HepG2 (cell line): Measurements from ENCODE around the gene ZC3H15. TPM values are rescaled to one million over a fixed set of nuclear protein-coding genes. Genes with fewer than 3 reads are reported as not detected.
A peak's percentile ranks its signal among the peaks of the same experiment; 100 is the strongest.

Source experiments
- BCL6 ChIP-seq: IDR thresholded peaks from 2 replicates; pipeline ENCODE4 v1.6.1; 2016; ENCODE audit warnings: missing genetic modification reagents, missing compliant biosample characterization
- CSRNP1 ChIP-seq: sonication (generic); formaldehyde crosslinking; IDR thresholded peaks from 2 replicates; pipeline ENCODE4 v1.8.1; 2023; ENCODE audit warnings: mild to moderate bottlenecking, missing genetic modification reagents
- DNMT3B ChIP-seq: conservative IDR thresholded peaks from 2 replicates; pipeline ENCODE4 v1.6.1; 2016; ENCODE audit warnings: missing biosample characterization, control low read depth
- ELK4 ChIP-seq: sonication (generic); formaldehyde crosslinking; IDR thresholded peaks from 2 replicates; pipeline ENCODE4 v1.9.0; 2021; ENCODE audit warnings: missing genetic modification reagents, borderline replicate concordance
- FOXK1 ChIP-seq: sonication (generic); formaldehyde crosslinking; IDR thresholded peaks from 2 replicates; pipeline ENCODE4 v1.4.0; 2020; ENCODE audit warnings: low read depth, missing genetic modification reagents, borderline replicate concordance
- FOXP1 ChIP-seq, 2 experiments: fragments of 450-650 bp in 1 of 2; IDR thresholded peaks; 2 replicates each; pipeline ENCODE4 v1.6.1; 2017 to 2018; ENCODE audit warnings: antibody characterized with exemption in 1 of 2
- JUND ChIP-seq: sonication (generic); formaldehyde crosslinking; IDR thresholded peaks from 2 replicates; pipeline ENCODE4 v1.8.0; 2022; ENCODE audit warnings: mild to moderate bottlenecking, missing genetic modification reagents
- MAF1 ChIP-seq: sonication (generic); formaldehyde crosslinking; IDR thresholded peaks from 2 replicates; pipeline ENCODE4 v1.5.0; 2020; ENCODE audit warnings: missing genetic modification reagents, borderline replicate concordance
- PAXIP1 ChIP-seq: sonication (generic); formaldehyde crosslinking; conservative IDR thresholded peaks from 2 replicates; pipeline ENCODE4 v1.4.0; 2020; ENCODE audit warnings: mild to moderate bottlenecking, missing genetic modification reagents, moderate library complexity
- PTBP1 ChIP-seq: fragments of 200-400 bp; formaldehyde crosslinking; IDR thresholded peaks from 2 replicates; pipeline ENCODE4 v1.6.1; 2018; ENCODE audit warnings: low read length, low read depth; ENCODE audit not compliant: poor library complexity, severe bottlenecking
- RBAK ChIP-seq: sonication (generic); formaldehyde crosslinking; IDR thresholded peaks from 2 replicates; pipeline ENCODE4 v1.5.1; 2020; ENCODE audit warnings: mild to moderate bottlenecking, missing genetic modification reagents
- REL ChIP-seq: sonication (generic); formaldehyde crosslinking; conservative IDR thresholded peaks from 2 replicates; pipeline ENCODE4 v1.8.0; 2022; ENCODE audit warnings: mild to moderate bottlenecking, missing genetic modification reagents, moderate library complexity
- RXRB ChIP-seq: IDR thresholded peaks from 2 replicates; pipeline ENCODE4 v1.6.1; 2016; ENCODE audit warnings: borderline replicate concordance, missing genetic modification reagents, missing compliant biosample characterization
- SOX13 ChIP-seq, 3 experiments: fragments of 450-650 bp in 1 of 3; sonication (generic) in 1 of 3; formaldehyde crosslinking in 1 of 3; IDR thresholded peaks in 2 of 3; conservative IDR thresholded peaks in 1 of 3; 2 replicates each; pipeline versions ENCODE4 v1.5.0 to v1.6.1; 2016 to 2020; ENCODE audit warnings: antibody characterized with exemption in 1 of 3, mild to moderate bottlenecking in 1 of 3, missing compliant biosample characterization in 1 of 3, missing genetic modification reagents in 1 of 3, moderate library complexity in 1 of 3
- SP5 ChIP-seq: IDR thresholded peaks from 2 replicates; pipeline ENCODE4 v1.6.1; 2016; ENCODE audit warnings: low read depth, borderline replicate concordance
- TAF1 ChIP-seq: sonication (generic); formaldehyde crosslinking; IDR thresholded peaks from 2 replicates; pipeline ENCODE4 v1.4.0; 2020; ENCODE audit warnings: missing genetic modification reagents
- TEAD3 ChIP-seq: optimal IDR thresholded peaks from 2 replicates; pipeline ENCODE3; 2016; ENCODE audit warnings: borderline replicate concordance
- ZBTB49 ChIP-seq: sonication (generic); formaldehyde crosslinking; IDR thresholded peaks from 2 replicates; pipeline ENCODE4 v1.4.0; 2020; ENCODE audit warnings: missing genetic modification reagents, borderline replicate concordance
- ZNF569 ChIP-seq: sonication (generic); formaldehyde crosslinking; IDR thresholded peaks from 2 replicates; pipeline ENCODE4 v1.5.0; 2020; ENCODE audit warnings: mild to moderate bottlenecking, missing genetic modification reagents, moderate library complexity, borderline replicate concordance
- ZNF616 ChIP-seq: sonication (generic); formaldehyde crosslinking; IDR thresholded peaks from 2 replicates; pipeline ENCODE4 v1.5.0; 2020; ENCODE audit warnings: low read depth, mild to moderate bottlenecking, missing genetic modification reagents
- polyA plus RNA-seq, 8 experiments: library from polyadenylated mRNA; depleted of rRNA in 3 of 8; stranded (reverse) in 7 of 8; unstranded in 1 of 8; fragments of >200 nt; fragmentation: Illumina TruSeq in 4 of 8; extraction: Trizol in 4 of 8; gene quantifications; 2 replicates each; pipeline versions ENCODE4 v1.2.1 to v1.2.3, GENCODE V29; 2011 to 2016; ENCODE audit warnings: low read depth in 4 of 8, missing spikeins in 1 of 8, mixed read lengths in 1 of 8; ENCODE audit not compliant: insufficient read depth in 1 of 8
- total RNA-seq, 5 experiments: library from RNA; depleted of rRNA; stranded (reverse); fragments of >200 nt; fragmentation: Illumina TruSeq; extraction: Trizol; gene quantifications; 2 replicates each; pipeline ENCODE4 v1.2.3, GENCODE V29; 2016; ENCODE audit warnings: low read depth in 1 of 5

ZC3H15 gene
- total and polyA plus RNA-seq, 2 of the 13 experiments (the other 11 are each of a cell fraction or from before 2014, with no cell fraction given) = 84.6 to 168 TPM

GRCh38 chr2:186544255-186544675 lies 58.2 kb downstream of the ZC3H15 start (continued):
- TF ChIP-seq BCL6 (CRISPR knock-in tag) (peak; percentile 42; the same call in 1 of the 2 replicates), ZNF569 (CRISPR knock-in tag) (no peak), MAF1 (CRISPR knock-in tag) (no peak), ZBTB49 (no peak), TEAD3 (peak; percentile 93), RBAK (no peak), PAXIP1 (CRISPR knock-in tag) (peak; percentile 81), ELK4 (CRISPR knock-in tag) (no peak), SP5 (CRISPR knock-in tag) (no peak), FOXK1 (no peak), REL (CRISPR knock-in tag) (no peak), ZNF616 (no peak), PTBP1 (no peak), CSRNP1 (CRISPR knock-in tag) (no peak), FOXP1 (IDR thresholded peaks at IDR 0.05) (no peak), FOXP1 (CRISPR knock-in tag; IDR thresholded peaks at IDR 0.05) (peak; percentile 56; the same call in 1 of the 2 replicates), RXRB (CRISPR knock-in tag) (peak; percentile 92), SOX13 (IDR thresholded peaks at IDR 0.05) (no peak), SOX13 (CRISPR knock-in tag; conservative IDR thresholded peaks at IDR 0.05 in 1 of 2, IDR thresholded peaks at IDR 0.05 in 1 of 2) (peak in 1 of 2 experiments; percentile 87; a peak in 2 of 4 replicates), DNMT3B (CRISPR knock-in tag) (no peak), TAF1 (CRISPR knock-in tag) (no peak), JUND (CRISPR knock-in tag) (no peak)
